Ecto neural progenitor cell (in vitro differentiated cells): ENCODE measurements around the gene DOCK1.
"Not testable (repeated sequence)": the region's sequence is repeated elsewhere in the genome, so short reads cannot be mapped to it uniquely, and the experiment has no call there.

Source experiments
- DNase-seq: peaks from one replicate; pipeline ENCODE4 v3.0.0-alpha.2; 2018; ENCODE audit warnings: low spot score

The DOCK1 gene

GRCh38 chr10:126924915-126925300 is 19.7 kb downstream of the DOCK1 start:
- DNase-seq = no peak

GRCh38 chr10:126926568-126926967 is 21.3 kb downstream of the DOCK1 start:
- no peak for DNase-seq

- no peak for DNase-seq
These were observed 22.6 kb downstream of the DOCK1 start for GRCh38 chr10:126927799-126928198.

GRCh38 chr10:126928274-126928673 is 23.0 kb downstream of the DOCK1 start:
- no peak for DNase-seq

- no peak for DNase-seq
These were observed 24.2 kb downstream of the DOCK1 start for GRCh38 chr10:126929391-126929790.

- no peak for DNase-seq
These were observed 25.1 kb downstream of the DOCK1 start for GRCh38 chr10:126930131-126930882.

- DNase-seq = no peak
These were observed 25.8 kb downstream of the DOCK1 start for GRCh38 chr10:126930883-126931503.

GRCh38 chr10:126931544-126931943 is 26.3 kb downstream of the DOCK1 start:
- no peak for DNase-seq

- DNase-seq = no peak
These were observed 27.3 kb downstream of the DOCK1 start for GRCh38 chr10:126932516-126932915.

- DNase-seq = no peak
These were observed 27.9 kb downstream of the DOCK1 start for GRCh38 chr10:126933116-126933515.

GRCh38 chr10:126935263-126935946 is 30.2 kb downstream of the DOCK1 start:
- DNase-seq = no peak

GRCh38 chr10:126937026-126937425 is 31.8 kb downstream of the DOCK1 start:
- DNase-seq = no peak

- not testable (repeated sequence) for DNase-seq
These were observed 32.9 kb downstream of the DOCK1 start for GRCh38 chr10:126938121-126938520.

GRCh38 chr10:126939706-126940105 is 34.5 kb downstream of the DOCK1 start:
- no peak for DNase-seq

- DNase-seq = no peak
These were observed 35.6 kb downstream of the DOCK1 start for GRCh38 chr10:126940670-126941310.

GRCh38 chr10:126944191-126944590 is 39.0 kb downstream of the DOCK1 start:
- DNase-seq = no peak

- DNase-seq = no peak
These were observed 40.3 kb downstream of the DOCK1 start for GRCh38 chr10:126945351-126946030.

GRCh38 chr10:126946746-126947145 is 41.5 kb downstream of the DOCK1 start:
- no peak for DNase-seq

- no peak for DNase-seq
These were observed 43.3 kb downstream of the DOCK1 start for GRCh38 chr10:126948355-126949160.

GRCh38 chr10:126949161-126949503 is 43.9 kb downstream of the DOCK1 start:
- no peak for DNase-seq

- no peak for DNase-seq
These were observed 45.3 kb downstream of the DOCK1 start for GRCh38 chr10:126950401-126951105.
